ENCODE results near the gene BCCIP.

BCCIP gene

GRCh38 chr10:125797994-125798662 is 25.2 kb upstream of the BCCIP start:
- DNase-seq (ENCODE audit: low read depth): no peak

GRCh38 chr10:125799451-125800182 is 23.7 kb upstream of the BCCIP start:
- DNase-seq (ENCODE audit: low read depth): no peak

DNA sequence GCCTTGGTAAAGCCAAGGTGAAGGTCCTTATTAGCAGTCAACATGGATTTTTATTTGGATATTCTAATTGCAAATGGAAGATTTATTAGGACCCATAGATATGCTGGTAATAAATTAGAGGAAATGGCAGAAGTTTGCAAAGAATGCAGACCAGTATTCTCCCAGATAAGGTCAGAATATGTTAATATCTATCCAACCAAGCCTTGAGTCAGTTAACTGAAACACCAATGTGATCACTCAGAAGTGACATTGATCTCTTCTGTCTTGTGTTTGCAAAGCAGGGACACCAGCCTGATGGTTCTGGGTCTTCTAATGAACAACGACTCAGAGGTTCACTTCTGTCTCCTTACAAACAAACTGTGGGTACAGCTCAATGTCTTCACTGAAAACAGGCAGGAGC is 21.8 kb upstream of the BCCIP start:
- no peak for DNase-seq (ENCODE audit: low read depth)

DNA sequence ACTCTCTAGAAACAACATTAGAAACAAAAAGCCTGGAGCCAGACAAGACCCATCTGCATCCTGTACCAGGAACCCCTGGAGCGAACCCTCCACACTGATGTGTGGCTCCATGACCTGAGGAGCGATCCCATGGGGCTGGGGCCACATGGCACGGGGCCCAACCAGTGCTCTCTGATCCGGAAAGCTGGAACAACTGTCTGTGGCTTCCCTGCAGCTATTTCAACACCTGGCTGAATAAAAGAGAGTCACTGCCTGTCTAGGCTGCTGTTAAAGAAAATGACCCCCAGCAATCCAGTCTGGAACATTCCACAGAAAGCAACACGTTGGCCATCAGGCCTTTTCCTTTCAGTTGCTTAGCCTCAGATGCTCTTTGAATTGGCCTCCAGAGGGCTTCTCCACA is 21.2 kb upstream of the BCCIP start:
- DNase-seq (ENCODE audit: low read depth): no peak

DNA sequence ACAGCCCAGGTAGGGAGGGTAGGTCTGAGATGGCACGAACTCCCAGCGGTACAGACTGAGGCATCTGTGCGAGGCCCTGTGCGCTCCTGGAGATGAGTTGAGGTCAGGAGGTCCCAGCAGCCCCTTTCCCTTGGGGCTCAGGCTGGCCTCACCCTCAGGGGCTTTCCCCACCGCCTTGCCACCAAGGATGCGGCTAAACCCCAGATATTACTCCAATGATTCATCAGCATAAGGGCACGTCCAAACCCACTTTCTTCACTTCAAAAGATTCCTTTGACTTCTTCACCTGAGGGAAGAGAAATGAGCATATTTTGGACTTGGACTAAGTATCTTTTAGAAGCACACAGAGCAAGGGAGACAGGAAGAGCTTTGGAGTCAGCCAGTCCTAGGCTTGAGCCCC is 20.6 kb upstream of the BCCIP start:
- DNase-seq (ENCODE audit: low read depth): no peak

DNA sequence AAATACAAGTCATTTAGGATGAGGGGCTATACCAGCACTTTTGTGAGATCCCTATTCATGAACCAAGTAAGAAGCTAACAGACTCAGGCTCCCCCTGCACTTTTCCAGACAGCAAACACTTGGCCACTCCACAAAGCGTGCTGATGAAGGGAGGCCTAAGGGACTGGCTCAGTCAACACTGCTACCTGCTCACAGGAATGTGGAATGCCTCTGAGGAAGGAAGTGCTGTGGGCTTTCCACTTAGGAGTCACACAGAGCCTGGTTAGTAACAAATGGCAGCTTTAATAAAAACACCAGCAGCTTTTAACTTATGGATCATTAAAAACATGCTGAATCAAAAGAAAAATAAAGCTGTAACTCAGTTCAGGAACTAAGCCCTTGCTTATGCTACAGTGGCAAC is 15.3 kb upstream of the BCCIP start:
- DNase-seq (ENCODE audit: low read depth): no peak

- DNase-seq (ENCODE audit: low read depth): no peak
These were observed 12.1 kb upstream of the BCCIP start for GRCh38 chr10:125811251-125811650.

GRCh38 chr10:125812128-125812750 is 11.1 kb upstream of the BCCIP start:
- DNase-seq (ENCODE audit: low read depth): no peak

DNA sequence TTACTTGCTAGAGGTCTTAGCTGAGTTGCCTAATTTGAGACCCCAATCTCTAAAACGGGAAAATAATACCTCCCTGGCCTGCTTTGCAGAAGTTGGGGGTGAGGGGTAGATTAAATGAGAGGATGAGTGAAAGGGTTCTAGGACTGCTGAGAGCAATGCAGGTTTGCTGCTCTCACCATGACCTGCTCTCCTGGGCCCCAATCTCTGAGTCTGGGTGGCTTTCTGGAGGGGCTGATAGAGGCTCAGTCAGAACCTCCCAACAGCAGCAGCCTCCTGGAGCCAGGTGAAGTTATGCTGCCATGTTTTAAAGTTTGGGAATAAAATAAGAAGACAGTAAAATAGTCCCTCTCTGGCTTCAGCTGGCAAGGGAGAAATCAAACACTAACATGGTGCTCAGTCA is 7.6 kb upstream of the BCCIP start:
- no peak for DNase-seq (ENCODE audit: low read depth)

GRCh38 chr10:125816548-125816947 is 6.8 kb upstream of the BCCIP start:
- no peak for DNase-seq (ENCODE audit: low read depth)

DNA sequence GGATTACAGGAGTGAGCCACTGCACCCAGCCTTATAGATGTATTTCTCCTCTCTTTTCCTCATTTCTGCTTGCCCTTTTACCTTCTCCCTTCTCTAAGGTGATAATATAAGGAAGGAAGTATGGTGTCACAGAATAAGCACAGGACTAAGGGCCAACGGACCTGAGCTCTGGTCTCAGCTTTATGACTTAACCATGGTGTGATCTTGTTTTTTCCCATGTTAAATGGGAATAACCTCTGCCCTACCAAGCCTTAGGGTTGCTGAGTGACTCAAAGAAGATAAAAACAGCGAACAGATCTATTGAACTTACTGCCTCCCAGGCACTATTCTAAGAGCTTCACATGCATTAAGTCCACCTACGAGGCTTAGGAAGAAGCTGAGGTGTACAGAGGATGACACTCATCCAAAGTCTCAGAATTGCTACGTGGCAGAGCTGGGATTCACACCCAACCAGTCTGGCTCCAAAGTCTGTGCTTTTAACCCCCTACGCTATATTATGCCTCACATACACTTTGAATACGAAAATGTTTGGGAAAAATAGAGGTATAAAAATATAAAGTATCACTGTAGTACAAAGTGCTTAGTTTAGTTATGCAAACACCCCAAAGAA is 5.9 kb upstream of the BCCIP start:
- DNase-seq (ENCODE audit: low read depth): no peak

- no peak for DNase-seq (ENCODE audit: low read depth)
These were observed 2.6 kb upstream of the BCCIP start for GRCh38 chr10:125820701-125821100.

DNA sequence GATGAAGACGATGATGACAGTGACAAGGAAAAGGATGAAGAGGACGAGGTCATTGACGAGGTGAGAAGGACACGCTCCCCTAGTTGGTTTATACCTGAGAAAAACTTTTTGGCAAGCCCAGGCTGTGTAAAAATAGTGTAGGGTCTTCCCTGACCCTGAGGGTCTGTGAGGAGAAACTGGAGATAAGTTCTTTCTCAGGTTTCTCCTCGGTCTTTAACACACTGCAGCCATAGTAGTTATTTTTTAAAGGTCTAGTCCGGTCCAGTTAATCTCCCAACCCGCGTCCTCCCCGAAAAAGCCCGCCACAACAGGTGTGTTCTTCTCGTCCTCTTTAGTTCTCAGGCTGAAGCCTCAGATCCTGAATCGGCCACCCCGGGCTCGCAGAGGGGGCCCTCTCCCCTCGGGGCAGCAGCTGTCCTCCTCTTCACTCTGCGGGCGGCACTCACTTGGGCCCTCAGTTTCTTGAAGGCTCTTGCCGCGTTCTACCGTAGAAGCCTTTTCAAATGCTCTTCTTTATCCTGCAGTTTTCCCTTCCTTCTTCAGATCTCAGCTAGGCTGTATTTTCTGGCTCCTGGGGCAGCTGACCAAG is 411 bp downstream of the BCCIP start:
- DNase-seq (ENCODE audit: low read depth): no peak

DNA sequence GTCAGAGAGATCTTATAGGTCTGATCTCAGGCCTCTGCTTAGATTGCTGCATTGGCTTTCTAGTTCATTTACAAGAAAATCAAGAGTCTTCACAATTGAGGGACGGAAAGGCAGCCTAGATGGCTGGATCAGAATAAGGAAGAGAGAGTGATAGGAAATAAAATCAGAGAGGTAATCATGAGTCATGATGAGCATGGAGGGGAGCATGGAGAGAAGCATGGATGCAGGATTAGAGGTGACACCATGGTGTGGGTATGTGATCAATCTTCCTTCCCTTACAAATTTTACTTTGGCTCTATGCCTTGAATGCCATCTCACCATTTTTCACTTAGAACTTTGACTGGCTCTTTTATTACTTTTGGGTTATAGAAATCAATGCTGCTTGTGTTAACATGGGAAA is 1.4 kb downstream of the BCCIP start:
- DNase-seq (ENCODE audit: low read depth): no peak

- no peak for DNase-seq (ENCODE audit: low read depth)
These were observed 3.8 kb downstream of the BCCIP start for GRCh38 chr10:125827133-125827532.

GRCh38 chr10:125828311-125828710 is 5.0 kb downstream of the BCCIP start:
- DNase-seq (ENCODE audit: low read depth): no peak

GRCh38 chr10:125836746-125837145 is 13.4 kb downstream of the BCCIP start:
- DNase-seq (ENCODE audit: low read depth): no peak

DNA sequence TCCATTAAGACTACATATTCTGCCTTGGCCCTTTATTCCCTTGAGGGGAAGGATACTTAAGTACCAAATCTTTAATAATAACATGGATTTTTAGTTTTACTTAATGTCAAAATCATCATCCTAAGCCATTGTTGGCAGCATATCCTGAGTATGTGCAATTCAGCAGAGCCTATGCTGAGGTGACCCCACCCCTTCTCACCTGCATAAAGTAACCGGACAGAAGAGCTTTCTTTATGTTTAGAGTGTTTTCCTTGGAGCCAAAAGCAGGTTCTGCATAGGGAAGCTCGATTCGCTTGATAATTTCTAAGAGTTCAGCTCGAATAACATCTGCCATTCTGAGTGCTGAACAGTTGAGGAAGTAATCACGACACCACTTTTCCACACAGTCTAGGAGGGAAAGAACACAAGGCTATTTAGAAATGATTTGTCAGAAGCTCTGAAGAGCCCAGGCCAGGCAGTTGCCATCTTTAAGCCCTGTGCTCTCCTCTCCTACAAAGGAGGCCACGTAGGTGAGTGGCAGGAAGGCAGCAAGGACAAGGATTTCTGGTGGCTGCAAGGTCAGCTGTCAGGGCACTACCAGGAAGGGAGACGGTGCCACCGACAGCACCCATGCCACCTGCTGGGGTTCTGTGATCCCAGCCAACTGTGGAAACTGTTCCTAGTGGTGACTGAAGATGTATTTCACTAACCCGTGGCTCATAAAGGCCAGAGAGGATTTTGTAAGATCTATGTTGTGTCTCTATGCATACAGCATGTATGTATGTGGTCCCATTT is 15.6 kb downstream of the BCCIP start:
- DNase-seq (ENCODE audit: low read depth): no peak

- no peak for DNase-seq (ENCODE audit: low read depth)
These were observed 17.1 kb downstream of the BCCIP start for GRCh38 chr10:125840406-125840805.

GRCh38 chr10:125840955-125841354 is 17.6 kb downstream of the BCCIP start:
- no peak for DNase-seq (ENCODE audit: low read depth)

DNA sequence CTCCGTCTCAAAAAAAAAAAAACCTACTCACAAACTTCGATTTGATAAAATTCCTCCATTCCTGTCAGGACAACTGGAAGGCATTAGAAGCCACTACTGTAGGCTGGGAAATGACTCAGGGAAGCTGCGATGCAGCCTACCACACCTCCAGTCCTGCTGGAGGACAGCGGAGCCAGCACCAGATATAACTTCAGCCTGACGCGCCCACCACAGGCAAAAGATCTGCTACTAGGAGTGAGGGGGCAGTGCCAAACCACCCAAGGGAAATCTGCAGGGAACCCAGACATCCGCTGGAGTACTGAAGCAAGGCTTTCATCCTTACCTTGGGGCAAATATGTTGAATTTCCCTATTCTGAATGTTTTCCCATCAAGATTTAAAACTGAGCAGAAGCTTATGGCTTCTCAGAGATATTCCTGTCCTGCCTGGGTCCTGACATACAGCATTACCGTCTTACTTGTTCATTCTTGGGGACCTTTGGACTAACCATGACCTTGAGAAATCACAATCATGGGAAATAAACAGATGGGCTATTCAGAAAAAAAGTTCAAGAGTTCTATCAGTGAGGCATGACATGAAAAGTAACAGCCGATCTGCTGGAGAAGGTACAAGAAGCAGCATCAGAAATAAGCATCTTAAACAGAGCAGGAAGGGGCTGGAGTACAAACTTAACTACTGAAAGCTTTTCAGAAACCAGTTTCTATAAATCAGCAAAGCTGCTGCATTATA is 20.4 kb downstream of the BCCIP start:
- DNase-seq (ENCODE audit: low read depth): no peak
